GM23248 (cell line): ENCODE data around the gene RRAS. TPM values are rescaled to one million over a fixed set of nuclear protein-coding genes. Genes with fewer than 3 reads are reported as not detected.
A peak's percentile ranks its signal among the peaks of the same experiment; 100 is the strongest.

Experiments used
- DNase-seq: peaks from one replicate; pipeline ENCODE4 v3.0.0-alpha.2; 2015
- H2AFZ ChIP-seq: fragments of 200-600 bp; sonication (generic); 2 replicates; pipeline ENCODE4 v1.6.1; 2016; ENCODE audit warnings: antibody characterized with exemption
- H3F3A ChIP-seq: fragments of 200-600 bp; sonication (generic); 2 replicates; pipeline ENCODE4 v1.6.1; 2016; ENCODE audit warnings: mild to moderate bottlenecking, antibody characterized with exemption, mixed run types; ENCODE audit not compliant: insufficient read depth
- H3K27ac ChIP-seq: fragments of 200-600 bp; sonication (generic); 2 replicates; pipeline ENCODE4 v1.5.1; 2016; ENCODE audit warnings: mild to moderate bottlenecking
- H3K27me3 ChIP-seq: fragments of 200-600 bp; sonication (generic); replicated peaks from 2 replicates; pipeline ENCODE4 v1.6.1; 2016; ENCODE audit warnings: mild to moderate bottlenecking; ENCODE audit not compliant: insufficient read depth
- H3K36me3 ChIP-seq: fragments of 200-600 bp; sonication (generic); 2 replicates; pipeline ENCODE4 v1.6.1; 2016; ENCODE audit warnings: low read depth, mild to moderate bottlenecking
- H3K4me1 ChIP-seq: fragments of 200-600 bp; sonication (generic); 2 replicates; pipeline ENCODE4 v1.6.1; 2016; ENCODE audit warnings: mild to moderate bottlenecking; ENCODE audit not compliant: insufficient read depth
- H3K4me2 ChIP-seq: fragments of 200-600 bp; sonication (generic); one replicate; pipeline ENCODE4 v1.6.1; 2016; ENCODE audit warnings: mild to moderate bottlenecking; ENCODE audit not compliant: unreplicated experiment
- H3K4me3 ChIP-seq: fragments of 200-600 bp; sonication (generic); 2 replicates; pipeline ENCODE4 v1.5.1; 2016; ENCODE audit warnings: mild to moderate bottlenecking
- H3K79me2 ChIP-seq: fragments of 200-600 bp; sonication (generic); 2 replicates; pipeline ENCODE4 v1.6.1; 2016; ENCODE audit warnings: mild to moderate bottlenecking; ENCODE audit not compliant: insufficient read depth
- H3K9ac ChIP-seq: fragments of 200-600 bp; sonication (generic); 2 replicates; pipeline ENCODE4 v1.6.1; 2016; ENCODE audit warnings: mild to moderate bottlenecking
- H3K9me2 ChIP-seq: fragments of 200-600 bp; sonication (generic); 2 replicates; pipeline ENCODE4 v1.6.1; 2016; ENCODE audit warnings: mixed run types, mild to moderate bottlenecking, moderate library complexity; ENCODE audit not compliant: insufficient read depth
- H3K9me3 ChIP-seq: fragments of 200-600 bp; sonication (generic); one replicate; pipeline ENCODE4 v1.6.1; 2017; ENCODE audit warnings: low read depth
- H4K20me1 ChIP-seq: fragments of 200-600 bp; sonication (generic); 2 replicates; pipeline ENCODE4 v1.6.0; 2016; ENCODE audit not compliant: insufficient read depth
- EZH2 ChIP-seq: fragments of 200-600 bp; sonication (generic); IDR thresholded peaks from 2 replicates; pipeline ENCODE4 v1.6.1; 2018; ENCODE audit warnings: antibody characterized with exemption, mild to moderate bottlenecking; ENCODE audit not compliant: insufficient read depth, poor library complexity, severe bottlenecking
- EZH2phosphoT487 ChIP-seq: fragments of 200-600 bp; sonication (generic); IDR thresholded peaks from 2 replicates; pipeline ENCODE4 v1.6.1; 2018; ENCODE audit warnings: antibody characterized with exemption, moderate library complexity, mild to moderate bottlenecking, low read depth; ENCODE audit not compliant: insufficient read depth
- WGBS, 2 experiments: methylation state at CpG; one replicate each; pipeline ENCODE4 v1.1.6; 2015 to 2017; ENCODE audit warnings: low lambda C conversion rate in 2 of 2, low coverage in 1 of 2; ENCODE audit errors: missing lambda C conversion rate in 2 of 2; 5-methylcytosine and 5-hydroxymethylcytosine counted together
- in situ Hi-C: fragments of 300-500 bp; cut with MboI; formaldehyde crosslinking; loops from 2 replicates; pipeline ENCODE4 v1.15.0; 2020
- polyA plus RNA-seq: library from polyadenylated mRNA; unstranded; fragments of >200 nt; fragmentation: Nextera tagmentation; extraction: Ambion mirVana; gene quantifications from 2 replicates; pipeline ENCODE4 v1.2.1, GENCODE V29; 2016
- total RNA-seq: library from RNA; depleted of rRNA; stranded (reverse); fragments of >200 nt; shearing (Covaris generic); gene quantifications from 2 replicates; pipeline ENCODE4 v1.2.3, GENCODE V29; 2014

RRAS gene
- total and polyA plus RNA-seq, 2 experiments from 2014 or later: 116 to 337 TPM

DNA sequence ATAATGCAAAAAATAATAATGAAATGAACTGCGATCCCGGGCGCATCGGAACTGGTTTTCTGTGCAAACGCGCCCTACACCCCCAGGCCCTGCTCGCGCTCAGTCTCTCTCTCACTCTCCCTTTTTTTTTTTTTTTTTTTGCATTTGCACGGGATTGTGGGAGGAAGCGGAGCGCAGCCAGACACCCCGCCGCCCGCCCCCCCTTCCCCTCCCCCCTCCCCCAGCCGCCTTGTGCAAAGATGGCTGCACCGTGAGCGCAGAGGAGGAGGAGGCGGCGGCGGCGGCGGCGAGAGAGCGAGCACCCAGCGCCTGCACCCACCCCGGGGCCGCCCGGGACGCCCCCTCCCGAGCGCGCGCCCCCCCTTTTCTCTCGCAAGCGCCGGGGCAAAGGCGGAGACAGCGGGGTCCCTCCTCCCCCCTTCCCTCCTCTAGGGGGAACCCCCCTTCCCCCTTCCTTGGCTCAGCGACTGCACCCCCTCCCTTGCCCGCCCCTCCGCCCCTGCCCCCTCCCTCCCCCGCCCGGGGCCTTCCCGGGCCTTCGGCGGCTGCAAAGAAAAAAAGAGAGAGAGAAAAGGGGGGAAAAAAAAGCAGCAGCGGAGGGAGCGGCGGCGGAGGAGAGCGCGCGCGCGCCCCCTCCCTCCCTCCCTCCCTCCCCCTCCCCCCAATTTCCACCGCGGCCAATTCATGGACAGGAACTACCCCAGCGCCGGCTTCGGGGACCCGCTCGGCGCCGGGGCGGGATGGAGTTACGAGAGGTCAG, 48.8 kb downstream of the RRAS start, which contains the start of gene PRR12:
TSS of gene PRR12 (plus strand) at position 212 of the 760 bp plus-strand sequence. CDS start at position 685, 473 bp downstream.
- no peaks in the 10 kb centered on the region for H3K27me3 ChIP-seq
- H3K9me3 ChIP-seq: no peaks in the 10 kb centered on the region
- TF ChIP-seq EZH2phosphoT487: no peak
- no peak for TF ChIP-seq EZH2
- peaks cover 41% of the 10 kb centered on the region for H3K79me2 ChIP-seq
- peaks cover 6% of the 10 kb centered on the region; the same call in 1 of the 2 replicates for H4K20me1 ChIP-seq
- H3K9ac ChIP-seq: peak within 1 kb of the TSS; percentile 87
- peak within 1 kb of the TSS; percentile 76 for H2AFZ ChIP-seq
- H3K4me1 ChIP-seq: peaks cover 9% of the 10 kb centered on the region
- peak within 1 kb of the TSS; percentile 96 for H3K4me2 ChIP-seq
- H3F3A ChIP-seq: peaks cover 13% of the 10 kb centered on the region
- H3K27ac ChIP-seq: peak within 1 kb of the TSS; percentile 84
- H3K9me2 ChIP-seq: no peaks in the 10 kb centered on the region
- DNase-seq: peak; percentile 84
- H3K36me3 ChIP-seq: no peaks in the 10 kb centered on the region
- in situ Hi-C loops: no loop called here
- peak within 1 kb of the TSS; percentile 95 for H3K4me3 ChIP-seq
- 0 to 1% methylated on average over 19 to 65 of the region's 66 CpGs for WGBS, 2 experiments

DNA sequence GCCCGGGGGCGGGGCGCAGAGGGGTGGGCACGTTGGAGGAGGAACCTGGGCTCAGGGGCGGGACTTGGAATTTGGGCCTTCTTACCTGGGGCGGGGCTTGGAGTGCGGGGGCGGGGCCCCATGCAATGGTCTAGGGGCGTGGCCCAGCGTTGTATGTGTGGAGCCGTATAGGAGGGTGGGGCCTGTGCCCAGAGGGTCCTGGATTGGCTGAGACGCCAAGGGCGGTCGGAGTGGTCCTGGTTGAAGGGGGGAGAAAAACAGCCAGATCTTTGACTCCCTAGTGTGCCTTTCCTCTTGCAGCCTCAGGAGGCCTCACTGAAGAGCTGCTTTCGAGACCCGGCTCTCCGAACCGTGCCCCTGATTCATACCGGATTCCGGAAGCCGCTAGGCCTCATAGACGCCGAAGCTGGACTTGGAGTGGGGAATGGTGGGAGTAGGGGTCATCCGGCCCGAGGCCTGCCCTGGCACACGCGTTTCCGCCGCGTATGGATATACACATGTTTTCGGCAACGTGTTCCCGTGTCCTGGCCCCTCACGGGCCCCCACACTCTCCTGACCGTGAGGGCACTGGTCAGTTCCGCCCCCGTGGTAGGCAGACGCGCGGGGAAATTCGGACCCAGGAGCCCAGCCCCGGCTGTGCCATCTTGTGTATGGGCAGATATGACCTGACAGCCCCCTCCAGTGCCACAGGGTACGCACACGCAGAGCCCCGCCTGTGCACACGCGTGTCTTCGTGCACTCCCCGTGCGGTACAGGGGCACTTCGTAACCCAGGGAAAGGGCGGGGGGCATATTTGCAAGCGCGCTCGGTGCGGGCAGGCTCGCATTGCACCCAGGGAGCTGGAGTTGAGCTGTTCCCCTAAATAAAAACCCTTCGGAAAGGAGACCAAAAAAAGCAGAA, 49.6 kb downstream of the RRAS start:
- 1% methylated on average over 45 to 48 of the region's 58 CpGs for WGBS, 2 experiments
- Histone ChIP-seq H3K4me2 (peak overlapping the region; percentile 89), H3K4me1 (peaks cover 9% of the 10 kb centered on the region), H3K27ac (peak overlapping the region; percentile 84), H3K27me3 (no peaks in the 10 kb centered on the region), H4K20me1 (peaks cover 6% of the 10 kb centered on the region; the same call in 1 of the 2 replicates), H3K36me3 (no peaks in the 10 kb centered on the region), H3K9ac (peak overlapping the region; percentile 87), H3K9me2 (no peaks in the 10 kb centered on the region), H3K9me3 (no peaks in the 10 kb centered on the region), H3F3A (peaks cover 13% of the 10 kb centered on the region), H2AFZ (peak overlapping the region; percentile 76), H3K79me2 (peaks cover 32% of the 10 kb centered on the region), H3K4me3 (peak overlapping the region; percentile 95)
- peak; percentile 98 for DNase-seq
- in situ Hi-C loops: no loop called here
- TF ChIP-seq EZH2 (no peak), EZH2phosphoT487 (no peak)

DNA sequence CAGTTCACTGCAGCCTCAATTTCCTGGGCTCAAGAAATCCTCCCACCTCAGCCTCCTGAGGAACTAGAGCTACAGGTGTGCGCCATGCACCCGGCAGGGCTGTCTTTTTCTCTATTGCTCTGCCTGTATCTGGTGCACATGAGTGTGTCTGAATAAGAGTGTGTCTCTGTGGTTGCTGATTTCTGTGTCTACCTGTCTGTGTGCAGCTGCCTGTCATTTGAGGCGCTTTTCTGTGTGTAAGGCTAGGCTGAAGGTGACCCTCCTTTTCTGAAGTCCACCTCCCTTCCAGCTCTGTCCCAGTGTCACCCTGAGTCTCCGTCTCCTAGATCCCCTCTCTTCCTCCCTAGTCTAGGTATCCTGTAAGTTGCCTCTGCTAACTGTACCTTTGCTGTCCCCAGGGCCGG, 50.4 kb downstream of the RRAS start:
- H3K27ac ChIP-seq: no peak overlapping the region
- peaks cover 13% of the 10 kb centered on the region for H3F3A ChIP-seq
- in situ Hi-C loops: no loop called here
- H3K9me2 ChIP-seq: no peaks in the 10 kb centered on the region
- no peaks in the 10 kb centered on the region for H3K27me3 ChIP-seq
- H3K36me3 ChIP-seq: no peaks in the 10 kb centered on the region
- H3K9ac ChIP-seq: no peak overlapping the region
- H3K4me3 ChIP-seq: no peak overlapping the region
- H3K9me3 ChIP-seq: no peaks in the 10 kb centered on the region
- H3K79me2 ChIP-seq: peaks cover 29% of the 10 kb centered on the region
- H3K4me1 ChIP-seq: peaks cover 9% of the 10 kb centered on the region
- DNase-seq: no peak
- no peak for TF ChIP-seq EZH2
- TF ChIP-seq EZH2phosphoT487: no peak
- 41 to 52% methylated on average over 4 to 5 of the region's 5 CpGs for WGBS, 2 experiments
- H4K20me1 ChIP-seq: peaks cover 6% of the 10 kb centered on the region; the same call in 1 of the 2 replicates
- no peak overlapping the region for H2AFZ ChIP-seq
- H3K4me2 ChIP-seq: no peak overlapping the region

DNA sequence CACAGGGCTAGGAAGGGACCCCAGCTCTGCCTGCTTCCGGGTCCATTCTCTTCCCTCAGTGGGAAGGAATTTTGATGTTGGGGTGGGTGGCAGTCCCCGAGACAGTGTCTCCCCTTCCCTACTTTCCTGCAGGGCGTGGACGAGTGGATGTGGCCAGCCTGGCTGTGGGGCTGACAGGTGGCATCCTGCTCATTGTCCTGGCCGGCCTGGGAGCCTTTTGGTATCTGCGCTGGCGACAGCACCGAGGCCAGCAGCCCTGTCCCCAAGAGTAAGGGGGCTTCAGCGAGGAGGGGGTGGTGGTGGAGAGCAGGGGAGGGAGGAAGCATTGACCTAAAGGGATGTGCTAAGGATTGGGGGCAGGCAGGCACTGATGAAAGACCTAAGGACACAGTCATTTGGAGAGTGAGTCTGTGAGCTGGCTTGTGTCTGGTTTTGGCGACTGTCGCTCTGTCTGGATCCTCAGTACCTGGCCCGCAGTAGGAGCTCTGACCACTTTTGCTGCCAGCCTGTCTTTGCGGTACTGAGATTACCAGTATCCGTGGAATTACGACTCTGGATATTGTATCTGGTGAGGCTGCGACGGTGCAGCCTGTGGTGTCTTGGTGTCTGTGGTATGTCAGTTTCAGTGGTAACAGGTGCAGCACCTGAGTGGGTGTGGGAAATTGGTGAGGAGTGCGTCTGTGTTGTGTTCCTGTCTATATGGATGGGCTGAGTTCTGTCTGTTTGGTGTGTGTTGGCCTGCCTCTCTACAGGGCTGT, 51.4 kb downstream of the RRAS start:
- Histone ChIP-seq H3K4me3 (no peak overlapping the region), H2AFZ (no peak overlapping the region), H3K9ac (no peak overlapping the region), H3K79me2 (peaks cover 20% of the 10 kb centered on the region), H3K4me1 (peaks cover 2% of the 10 kb centered on the region; the same call in 1 of the 2 replicates), H3K9me2 (no peaks in the 10 kb centered on the region), H3K4me2 (no peak overlapping the region), H3F3A (peaks cover 4% of the 10 kb centered on the region; the same call in 1 of the 2 replicates), H3K9me3 (no peaks in the 10 kb centered on the region), H3K27ac (no peak overlapping the region), H4K20me1 (0 out of 2 replicates have a peak, but pooled peaks cover under 1% of the 10 kb centered on the region), H3K36me3 (no peaks in the 10 kb centered on the region), H3K27me3 (no peaks in the 10 kb centered on the region)
- TF ChIP-seq EZH2: no peak
- no peak for TF ChIP-seq EZH2phosphoT487
- 62 to 64% methylated on average over 18 of the region's 18 CpGs for WGBS, 2 experiments
- in situ Hi-C loops: no loop called here
- no peak for DNase-seq
